Measurements from ENCODE around the gene IL12A.

IL12A gene

GRCh38 chr3:159988617-159989271 is at the start of gene IL12A:
Gene IL12A, plus strand, starts transcription at chr3:159988835.
- H3K4me3 ChIP-seq (replicated peaks; ENCODE audit: low read depth, low read length): peak within 1 kb of the TSS; percentile 70

GRCh38 chr3:159941038-159942000 is 47.3 kb upstream of the IL12A start:
- TF ChIP-seq CTCF (IDR thresholded peaks at IDR 0.05; ENCODE audit: low read length, missing control alignments): no peak
- H3K4me3 ChIP-seq (replicated peaks; ENCODE audit: low read depth, low read length): no peak overlapping the region
- no peak for DNase-seq (ENCODE audit: low read depth)

More at GRCh38 chr3:159988617-159989271, at the start of gene IL12A:
- peak; percentile 81 for TF ChIP-seq CTCF (IDR thresholded peaks at IDR 0.05; ENCODE audit: low read length, missing control alignments)
- DNase-seq (ENCODE audit: low read depth): peak; percentile 70

- TF ChIP-seq CTCF (IDR thresholded peaks at IDR 0.05; ENCODE audit: low read length, missing control alignments): no peak
- no peak for DNase-seq (ENCODE audit: low read depth)
- no peak overlapping the region for H3K4me3 ChIP-seq (replicated peaks; ENCODE audit: low read depth, low read length)
These were observed 43.9 kb upstream of the IL12A start for GRCh38 chr3:159944781-159945180.

GRCh38 chr3:159945930-159946329 is 42.7 kb upstream of the IL12A start:
- no peak overlapping the region for H3K4me3 ChIP-seq (replicated peaks; ENCODE audit: low read depth, low read length)
- DNase-seq (ENCODE audit: low read depth): no peak
- TF ChIP-seq CTCF (IDR thresholded peaks at IDR 0.05; ENCODE audit: low read length, missing control alignments): no peak

DNA sequence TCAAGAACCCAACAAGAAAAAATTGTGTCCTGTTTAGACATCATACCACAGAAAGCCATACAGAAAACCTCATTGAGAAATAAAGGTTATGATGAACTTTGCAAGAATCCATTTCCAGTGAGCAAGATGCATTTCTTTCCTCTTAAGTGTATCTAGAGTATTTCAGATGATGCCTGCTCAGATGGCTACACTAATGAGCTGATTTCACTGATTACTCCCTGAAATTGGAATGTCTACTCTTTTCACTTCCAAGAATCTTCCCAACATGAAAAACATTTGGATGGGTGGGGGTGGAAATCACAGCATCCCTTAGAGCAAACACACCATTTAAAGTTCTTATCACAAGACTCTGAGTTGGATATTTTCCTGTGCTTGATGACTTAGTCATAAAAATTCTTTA is 41.4 kb upstream of the IL12A start:
- peak; percentile 45 for DNase-seq (ENCODE audit: low read depth)
- TF ChIP-seq CTCF (IDR thresholded peaks at IDR 0.05; ENCODE audit: low read length, missing control alignments): no peak
- no peak overlapping the region for H3K4me3 ChIP-seq (replicated peaks; ENCODE audit: low read depth, low read length)

GRCh38 chr3:159948429-159949144 is 40.0 kb upstream of the IL12A start:
- TF ChIP-seq CTCF (IDR thresholded peaks at IDR 0.05; ENCODE audit: low read length, missing control alignments): no peak
- DNase-seq (ENCODE audit: low read depth): no peak
- no peak overlapping the region for H3K4me3 ChIP-seq (replicated peaks; ENCODE audit: low read depth, low read length)
